Measurements from ENCODE around the gene ZBTB8A.

GRCh38 chr1:32650248-32650751, 111.1 kb downstream of the ZBTB8A start, which contains the start of gene ZBTB8OS:
- TF ChIP-seq ZNF384 (IDR thresholded peaks at IDR 0.05) (no peak), FOXA1 (IDR thresholded peaks at IDR 0.05) (no peak), ARNT (IDR thresholded peaks at IDR 0.05) (no peak), BHLHE40 (IDR thresholded peaks at IDR 0.05; ENCODE audit: borderline replicate concordance) (no peak), PKNOX1 (IDR thresholded peaks at IDR 0.05) (no peak; the same call in 1 of the 2 replicates), NFRKB (IDR thresholded peaks at IDR 0.05) (no peak), FOXM1 (IDR thresholded peaks at IDR 0.05; ENCODE audit: borderline replicate concordance) (no peak), SUZ12 (IDR thresholded peaks at IDR 0.05) (no peak)
